ENCODE results near the gene TNFSF8. TPM values are rescaled to one million over a fixed set of nuclear protein-coding genes. Genes with fewer than 3 reads are reported as not detected.

The TNFSF8 gene
- total and polyA plus RNA-seq, 2 of the 4 experiments (the other 2 are of a cell fraction) = not detected

GRCh38 chr9:114906922-114907571 lies 23.3 kb downstream of the TNFSF8 start:
- Histone ChIP-seq H3K9ac (ENCODE audit: low read depth, low read length) (no peak overlapping the region), H3K27ac (ENCODE audit: insufficient read depth, low read length) (no peak overlapping the region), H3K23ac (ENCODE audit: low read depth, low read length) (no peak overlapping the region), H4K5ac (ENCODE audit: low read depth, low read length) (no peak overlapping the region), H3K4me1 (ENCODE audit: control insufficient read depth, insufficient read depth, low read length) (peaks cover 20% of the 10 kb centered on the region), H3K56ac (ENCODE audit: extremely low read depth, insufficient read depth, low read length) (no peak overlapping the region), H2BK5ac (ENCODE audit: low read depth, low read length, poor library complexity, severe bottlenecking) (no peak overlapping the region), H3K4me3 (ENCODE audit: insufficient read depth, low read depth, low read length) (no peak overlapping the region), H4K91ac (ENCODE audit: insufficient read depth, low read depth, low read length) (no peak overlapping the region; the same call in 1 of the 2 replicates), H2BK20ac (ENCODE audit: low read depth, low read length) (0 out of 2 replicates have a peak overlapping the region, but pooled peaks have one; percentile 13), H3K4ac (ENCODE audit: low read depth, low read length) (no peak overlapping the region; the same call in 1 of the 2 replicates), H3K79me1 (ENCODE audit: low read depth in 1 of 2, low read length in 2 of 2) (no peaks in the 10 kb centered on the region), H3K36me3 (ENCODE audit: control insufficient read depth, insufficient read depth, low read length) (no peaks in the 10 kb centered on the region), H4K20me1 (ENCODE audit: insufficient read depth, low read length) (no peaks in the 10 kb centered on the region), H2BK15ac (ENCODE audit: low read depth, low read length) (peak overlapping the region; percentile 23; the same call in 1 of the 3 replicates), H4K8ac (ENCODE audit: low read depth in 2 of 2, low read length in 2 of 2) (no peak overlapping the region), H3K4me2 (ENCODE audit: low read depth, low read length) (no peak overlapping the region), H3K9me1 (ENCODE audit: insufficient read depth, low read length) (peaks cover 12% of the 10 kb centered on the region), H2AFZ (replicated peaks; ENCODE audit: low read length, poor library complexity) (peak overlapping the region; percentile 39), H3K18ac (ENCODE audit: low read depth, low read length) (no peak overlapping the region), H3K27me3 (ENCODE audit: control insufficient read depth, insufficient read depth, low read length) (no peaks in the 10 kb centered on the region; the same call in 1 of the 2 replicates), H2AK5ac (ENCODE audit: low read depth, low read length) (peak overlapping the region; percentile 31; the same call in 1 of the 2 replicates), H2AK9ac (replicated peaks; ENCODE audit: low read depth, low read length, poor library complexity) (peak overlapping the region; percentile 31), H3K9me3 (ENCODE audit: control insufficient read depth, insufficient read depth, low read length) (no peaks in the 10 kb centered on the region), H2BK120ac (ENCODE audit: low read depth, low read length) (peak overlapping the region; percentile 10; the same call in 1 of the 2 replicates), H3K14ac (replicated peaks; ENCODE audit: low read depth, low read length) (no peak overlapping the region)
- ChIA-PET POLR2A (ENCODE audit: unreplicated experiment) (no interaction called here), CTCF (interaction anchor here (0.6 to 2.6 kb wide), 32 partner anchors 9 to 617 kb away, joined by 3 to 25 read pairs (median 5); partner anchors contain the start of gene TNFSF15)
- ATAC-seq (ENCODE audit: low read depth) (peak; percentile 76), DNase-seq (peak; percentile 61)
- in situ Hi-C loops (cut with MboI; ENCODE audit: low sequenced_read_pairs) (loop anchor here (5.0 to 10.0 kb wide), 2 partner anchors 170 to 502 kb away; no protein-coding TSS in a partner anchor), dilution Hi-C loops (cut with HindIII; ENCODE audit: low sequenced_read_pairs, unreplicated experiment) (no loop called here), intact Hi-C loops (cut with micrococcal nuclease) (loop anchor here (1.0 to 10.0 kb wide), 5 partner anchors 168 to 618 kb away; no protein-coding TSS in a partner anchor)
- no TSS peak for BruUV-seq (replicated peaks)
- 70% methylated on average over 3 of the region's 7 CpGs; no CpG with 5 or more reads in 1 of the 2 experiments for WGBS, 2 experiments (ENCODE audit: extremely low coverage in 2 of 2, insufficient read length in 1 of 2)
- peak; percentile 96 for TF ChIP-seq SMC3 (IDR thresholded peaks at IDR 0.05; ENCODE audit: low read depth, low read length)
- no peak for TF ChIP-seq CHD1 (IDR thresholded peaks at IDR 0.05; ENCODE audit: low read depth, low read length)
- TF ChIP-seq MXI1 (IDR thresholded peaks at IDR 0.05; ENCODE audit: borderline replicate concordance, low read depth, low read length) = no peak
- TF ChIP-seq RAD21 (IDR thresholded peaks at IDR 0.05; ENCODE audit: low read length) = peak; percentile 89
- TF ChIP-seq NFE2L2 (IDR thresholded peaks at IDR 0.05; ENCODE audit: low read depth, low read length) = no peak
- TF ChIP-seq RFX5 (IDR thresholded peaks at IDR 0.05; ENCODE audit: low read depth, low read length) = no peak
- peak; percentile 87 for TF ChIP-seq CTCF (conservative IDR thresholded peaks at IDR 0.05; ENCODE audit: low read depth, low read length)
- TF ChIP-seq MAZ (IDR thresholded peaks at IDR 0.05; ENCODE audit: borderline replicate concordance, low read depth, low read length) = peak; percentile 61; the same call in 1 of the 2 replicates
- no peak for TF ChIP-seq MAFK (IDR thresholded peaks at IDR 0.05; ENCODE audit: low read depth, low read length)

Measured in IMR-90 (cell line).